ENCODE results near the gene C19orf38. TPM values are rescaled to one million over a fixed set of nuclear protein-coding genes. Genes with fewer than 3 reads are reported as not detected.
"Not testable (repeated sequence)": the region's sequence is repeated elsewhere in the genome, so short reads cannot be mapped to it uniquely, and the experiment has no call there.

The C19orf38 gene
- polyA plus RNA-seq, 1 donor from 2014 or later, result not detected

DNA sequence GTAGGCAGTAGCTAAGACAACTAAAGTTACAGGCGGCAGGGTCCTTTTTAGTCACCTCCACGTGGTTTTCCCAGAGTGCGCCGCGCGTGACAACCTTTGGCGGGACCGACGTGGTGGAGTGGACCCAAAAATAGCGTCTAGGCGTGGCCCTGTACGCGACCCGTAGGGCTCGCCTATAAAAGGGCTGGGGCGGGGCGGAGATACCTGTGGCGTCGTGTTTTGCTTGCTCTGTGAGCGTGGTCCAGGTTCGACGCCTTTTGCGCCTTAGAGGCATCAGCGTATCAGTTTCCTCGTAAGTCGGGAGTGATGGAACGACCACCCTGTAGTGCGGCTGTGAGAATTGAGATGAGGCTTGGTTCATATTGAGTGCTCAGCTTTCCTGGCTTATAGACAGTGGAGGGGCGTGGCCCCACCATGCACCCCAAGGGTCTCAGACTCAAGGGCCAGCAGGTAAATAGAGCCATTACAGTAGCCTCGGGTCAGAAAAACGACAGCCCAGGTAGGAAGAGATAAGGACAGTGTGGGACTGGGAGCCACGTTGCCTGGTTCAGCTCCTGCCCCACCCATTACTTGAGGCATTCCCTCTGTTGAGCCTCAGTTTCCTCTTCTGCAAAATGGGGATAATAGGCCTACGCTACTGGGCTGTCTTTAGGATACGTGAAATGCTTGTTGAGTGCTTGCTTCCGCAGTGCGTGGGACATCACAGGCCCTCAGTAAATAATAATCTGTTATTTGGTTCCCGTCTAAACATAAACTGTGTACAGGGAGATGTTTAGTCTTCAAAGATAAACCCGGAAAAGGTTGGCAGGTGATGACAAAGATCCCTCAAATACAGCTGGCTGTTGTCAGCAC, 11.5 kb upstream of the C19orf38 start:
- no peaks in the 10 kb centered on the region for H3K79me2 ChIP-seq (replicated peaks; ENCODE audit: insufficient read depth, low read length)
- no peaks in the 10 kb centered on the region for H3F3A ChIP-seq (ENCODE audit: insufficient read depth, low read length, poor library complexity, severe bottlenecking)
- TF ChIP-seq TAF1 (IDR thresholded peaks at IDR 0.05; ENCODE audit: low read depth), result no peak
- peak; percentile 43 for TF ChIP-seq POLR2AphosphoS5 (IDR thresholded peaks at IDR 0.05)
- TF ChIP-seq MXI1 (conservative IDR thresholded peaks at IDR 0.05; ENCODE audit: poor library complexity, severe bottlenecking), result peak; percentile 91
- H2AFZ ChIP-seq (ENCODE audit: low read depth, low read length), result peak overlapping the region; percentile 66
- no peaks in the 10 kb centered on the region for H3K27me3 ChIP-seq (ENCODE audit: insufficient read depth, low read depth, low read length)
- H3K9ac ChIP-seq (ENCODE audit: low read length), result peak overlapping the region; percentile 95
- no peaks in the 10 kb centered on the region for H3K9me2 ChIP-seq (ENCODE audit: insufficient read depth, low read length)
- peak overlapping the region; percentile 10 for H3K4me2 ChIP-seq (ENCODE audit: low read length)
- no peaks in the 10 kb centered on the region for H4K20me1 ChIP-seq (ENCODE audit: insufficient read depth)
- H3K4me3 ChIP-seq (ENCODE audit: low read length), result peak overlapping the region; percentile 74
- H3K36me3 ChIP-seq (ENCODE audit: insufficient read depth, low read length), result no peaks in the 10 kb centered on the region
- no peaks in the 10 kb centered on the region for H3K9me3 ChIP-seq (ENCODE audit: low read length)
- H3K27ac ChIP-seq (ENCODE audit: low read length), result peak overlapping the region; percentile 95

GRCh38 chr19:10837649-10838048, 10.6 kb upstream of the C19orf38 start:
- H3F3A ChIP-seq (ENCODE audit: insufficient read depth, low read length, poor library complexity, severe bottlenecking); H4K20me1 ChIP-seq (ENCODE audit: insufficient read depth); H3K4me3 ChIP-seq (ENCODE audit: low read length); H3K79me2 ChIP-seq (replicated peaks; ENCODE audit: insufficient read depth, low read length); H2AFZ ChIP-seq (ENCODE audit: low read depth, low read length); H3K9me2 ChIP-seq (ENCODE audit: insufficient read depth, low read length); H3K4me2 ChIP-seq (ENCODE audit: low read length); H3K9ac ChIP-seq (ENCODE audit: low read length); H3K27me3 ChIP-seq (ENCODE audit: insufficient read depth, low read depth, low read length); H3K9me3 ChIP-seq (ENCODE audit: low read length); H3K36me3 ChIP-seq (ENCODE audit: insufficient read depth, low read length); H3K27ac ChIP-seq (ENCODE audit: low read length): not testable (repeated sequence)

DNA sequence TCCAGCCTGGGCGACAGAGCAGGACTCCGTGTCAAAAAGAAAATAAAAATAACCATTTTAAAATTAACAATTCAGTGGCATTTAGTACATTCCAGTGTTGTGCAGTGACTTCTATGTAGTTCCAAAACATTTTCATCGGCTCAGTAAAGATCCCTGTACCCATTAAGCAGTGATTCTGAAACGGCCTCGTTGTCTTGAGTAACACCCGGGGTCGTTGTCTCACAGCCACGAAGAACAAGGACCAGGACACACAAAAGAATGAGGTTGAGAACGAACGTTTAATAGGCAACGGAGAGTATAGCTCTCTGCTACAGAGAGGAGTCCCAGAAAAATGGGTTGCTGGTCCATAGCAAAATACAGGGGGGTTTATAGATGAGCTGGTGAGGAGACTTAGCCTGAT, 9.8 kb upstream of the C19orf38 start:
- H3K27ac ChIP-seq (ENCODE audit: low read length), result no peak overlapping the region
- no peaks in the 10 kb centered on the region for H3K27me3 ChIP-seq (ENCODE audit: insufficient read depth, low read depth, low read length)
- H4K20me1 ChIP-seq (ENCODE audit: insufficient read depth), result no peaks in the 10 kb centered on the region
- H3K9me3 ChIP-seq (ENCODE audit: low read length), result no peaks in the 10 kb centered on the region
- H3F3A ChIP-seq (ENCODE audit: insufficient read depth, low read length, poor library complexity, severe bottlenecking), result no peaks in the 10 kb centered on the region
- H3K9ac ChIP-seq (ENCODE audit: low read length), result no peak overlapping the region
- TF ChIP-seq EP300 (conservative IDR thresholded peaks at IDR 0.05; ENCODE audit: poor library complexity, severe bottlenecking) (no peak), RAD21 (conservative IDR thresholded peaks at IDR 0.05) (no peak), EZH2 (IDR thresholded peaks at IDR 0.05; ENCODE audit: borderline replicate concordance, insufficient read depth, low read length, poor library complexity, severe bottlenecking) (no peak), POLR2AphosphoS5 (IDR thresholded peaks at IDR 0.05) (no peak), CTCF (IDR thresholded peaks at IDR 0.05; ENCODE audit: poor library complexity, severe bottlenecking) (no peak), SMC3 (conservative IDR thresholded peaks at IDR 0.05; ENCODE audit: poor library complexity) (no peak), MXI1 (conservative IDR thresholded peaks at IDR 0.05; ENCODE audit: poor library complexity, severe bottlenecking) (no peak), TAF1 (IDR thresholded peaks at IDR 0.05; ENCODE audit: low read depth) (no peak), REST (IDR thresholded peaks at IDR 0.05; ENCODE audit: borderline replicate concordance) (no peak)
- H3K4me2 ChIP-seq (ENCODE audit: low read length), result no peak overlapping the region
- H3K79me2 ChIP-seq (replicated peaks; ENCODE audit: insufficient read depth, low read length), result no peaks in the 10 kb centered on the region
- H3K4me3 ChIP-seq (ENCODE audit: low read length), result no peak overlapping the region
- H3K36me3 ChIP-seq (ENCODE audit: insufficient read depth, low read length), result no peaks in the 10 kb centered on the region
- no peaks in the 10 kb centered on the region for H3K9me2 ChIP-seq (ENCODE audit: insufficient read depth, low read length)
- H2AFZ ChIP-seq (ENCODE audit: low read depth, low read length), result no peak overlapping the region

All from neural cell (in vitro differentiated cells).